ENCODE measurements around the gene JARID2. TPM values are rescaled to one million over a fixed set of nuclear protein-coding genes. Genes with fewer than 3 reads are reported as not detected.

The JARID2 gene
- total RNA-seq, 2 experiments from 2014 or later = 19.0 to 19.5 TPM

DNA sequence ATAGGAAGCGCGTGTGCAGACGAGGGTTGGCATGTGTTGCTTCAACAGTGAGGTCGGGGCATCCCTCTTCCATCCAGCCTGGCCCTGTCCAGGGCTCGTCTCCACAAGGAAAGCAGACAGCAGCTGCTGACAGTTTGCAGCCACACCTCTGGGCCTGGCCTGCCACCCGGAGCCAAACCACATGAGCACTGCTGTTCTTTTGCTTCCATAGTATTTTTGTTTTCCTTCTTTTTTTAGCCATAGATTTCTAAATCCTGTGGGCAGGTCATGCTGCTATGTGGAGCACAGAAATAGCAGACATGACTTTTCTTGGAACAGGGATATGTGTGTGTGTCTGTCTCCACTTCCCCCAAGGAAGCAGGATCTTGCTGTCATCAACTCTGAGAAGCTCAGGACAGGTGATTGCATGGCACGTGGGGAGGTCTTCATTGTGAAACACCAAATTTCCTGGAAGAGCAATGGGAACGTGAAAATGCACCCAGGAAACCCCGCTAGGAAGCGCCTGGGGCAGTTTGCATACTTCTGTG, 249.6 kb downstream of the JARID2 start:
- Histone ChIP-seq H3K9me2 (ENCODE audit: insufficient read depth, low read length) (no peaks in the 10 kb centered on the region), H3K27ac (ENCODE audit: low read depth, low read length, poor library complexity, severe bottlenecking) (no peak overlapping the region), H3K79me2 (ENCODE audit: insufficient read depth, low read depth, low read length) (no peaks in the 10 kb centered on the region), H3K4me1 (ENCODE audit: insufficient read depth, low read length, poor library complexity, severe bottlenecking) (no peaks in the 10 kb centered on the region), H3K36me3 (ENCODE audit: insufficient read depth, low read length) (no peaks in the 10 kb centered on the region), H3K4me3 (ENCODE audit: low read depth, low read length, poor library complexity, severe bottlenecking) (no peak overlapping the region), H4K20me1 (ENCODE audit: insufficient read depth, low read length) (no peaks in the 10 kb centered on the region), H3K4me2 (ENCODE audit: low read length) (no peak overlapping the region), H3K9me3 (ENCODE audit: low read length) (no peaks in the 10 kb centered on the region), H2AFZ (ENCODE audit: low read length) (no peak overlapping the region)
- no peak for DNase-seq (ENCODE audit: low spot score)
- TF ChIP-seq, protein P1, sequence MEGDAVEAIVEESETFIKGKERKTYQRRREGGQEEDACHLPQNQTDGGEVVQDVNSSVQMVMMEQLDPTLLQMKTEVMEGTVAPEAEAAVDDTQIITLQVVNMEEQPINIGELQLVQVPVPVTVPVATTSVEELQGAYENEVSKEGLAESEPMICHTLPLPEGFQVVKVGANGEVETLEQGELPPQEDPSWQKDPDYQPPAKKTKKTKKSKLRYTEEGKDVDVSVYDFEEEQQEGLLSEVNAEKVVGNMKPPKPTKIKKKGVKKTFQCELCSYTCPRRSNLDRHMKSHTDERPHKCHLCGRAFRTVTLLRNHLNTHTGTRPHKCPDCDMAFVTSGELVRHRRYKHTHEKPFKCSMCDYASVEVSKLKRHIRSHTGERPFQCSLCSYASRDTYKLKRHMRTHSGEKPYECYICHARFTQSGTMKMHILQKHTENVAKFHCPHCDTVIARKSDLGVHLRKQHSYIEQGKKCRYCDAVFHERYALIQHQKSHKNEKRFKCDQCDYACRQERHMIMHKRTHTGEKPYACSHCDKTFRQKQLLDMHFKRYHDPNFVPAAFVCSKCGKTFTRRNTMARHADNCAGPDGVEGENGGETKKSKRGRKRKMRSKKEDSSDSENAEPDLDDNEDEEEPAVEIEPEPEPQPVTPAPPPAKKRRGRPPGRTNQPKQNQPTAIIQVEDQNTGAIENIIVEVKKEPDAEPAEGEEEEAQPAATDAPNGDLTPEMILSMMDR (conservative IDR thresholded peaks at IDR 0.05; ENCODE audit: low read length) = no peak
- TF ChIP-seq EZH2phosphoT487 (IDR thresholded peaks at IDR 0.05; ENCODE audit: borderline replicate concordance, low read depth, low read length) = no peak
- no TSS peak for BruUV-seq (replicated peaks)
- ChIA-PET POLR2A (no interaction called here), CTCF (ENCODE audit: unreplicated experiment) (no interaction called here)
- intact Hi-C loops (cut with micrococcal nuclease; ENCODE audit: unreplicated experiment) = no loop called here

DNA sequence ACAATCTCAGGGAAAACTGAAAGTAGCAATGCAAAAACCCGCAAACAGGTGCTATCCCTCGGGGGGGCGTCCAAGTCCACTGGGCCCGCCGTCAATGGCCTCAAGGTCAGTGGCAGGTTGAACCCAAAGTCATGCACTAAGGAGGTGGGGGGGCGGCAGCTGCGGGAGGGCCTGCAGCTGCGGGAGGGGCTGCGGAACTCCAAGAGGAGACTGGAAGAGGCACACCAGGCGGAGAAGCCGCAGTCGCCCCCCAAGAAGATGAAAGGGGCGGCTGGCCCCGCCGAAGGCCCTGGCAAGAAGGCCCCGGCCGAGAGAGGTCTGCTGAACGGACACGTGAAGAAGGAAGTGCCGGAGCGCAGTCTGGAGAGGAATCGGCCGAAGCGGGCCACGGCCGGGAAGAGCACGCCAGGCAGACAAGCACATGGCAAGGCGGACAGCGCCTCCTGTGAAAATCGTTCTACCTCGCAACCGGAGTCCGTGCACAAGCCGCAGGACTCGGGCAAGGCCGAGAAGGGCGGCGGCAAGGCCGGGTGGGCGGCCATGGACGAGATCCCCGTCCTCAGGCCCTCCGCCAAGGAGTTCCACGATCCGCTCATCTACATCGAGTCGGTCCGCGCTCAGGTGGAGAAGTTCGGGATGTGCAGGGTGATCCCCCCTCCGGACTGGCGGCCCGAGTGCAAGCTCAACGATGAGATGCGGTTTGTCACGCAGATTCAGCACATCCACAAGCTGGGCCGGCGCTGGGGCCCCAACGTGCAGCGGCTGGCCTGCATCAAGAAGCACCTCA, 250.7 kb downstream of the JARID2 start:
- H3K9me2 ChIP-seq (ENCODE audit: insufficient read depth, low read length) = no peaks in the 10 kb centered on the region
- no peak for DNase-seq (ENCODE audit: low spot score)
- H3K9me3 ChIP-seq (ENCODE audit: low read length) = no peaks in the 10 kb centered on the region
- H3K27ac ChIP-seq (ENCODE audit: low read depth, low read length, poor library complexity, severe bottlenecking) = no peak overlapping the region
- CTCF ChIA-PET (ENCODE audit: unreplicated experiment) = no interaction called here
- no peaks in the 10 kb centered on the region for H3K4me1 ChIP-seq (ENCODE audit: insufficient read depth, low read length, poor library complexity, severe bottlenecking)
- no peak overlapping the region for H3K4me3 ChIP-seq (ENCODE audit: low read depth, low read length, poor library complexity, severe bottlenecking)
- no peaks in the 10 kb centered on the region for H4K20me1 ChIP-seq (ENCODE audit: insufficient read depth, low read length)
- H3K4me2 ChIP-seq (ENCODE audit: low read length) = no peak overlapping the region
- POLR2A ChIA-PET = no interaction called here
- H2AFZ ChIP-seq (ENCODE audit: low read length) = no peak overlapping the region
- TF ChIP-seq EZH2phosphoT487 (IDR thresholded peaks at IDR 0.05; ENCODE audit: borderline replicate concordance, low read depth, low read length) = no peak
- TF ChIP-seq, protein P1 (conservative IDR thresholded peaks at IDR 0.05; ENCODE audit: low read length) = no peak
- 0 out of 2 replicates have a peak, but pooled peaks cover 3% of the 10 kb centered on the region for H3K36me3 ChIP-seq (ENCODE audit: insufficient read depth, low read length)
- H3K79me2 ChIP-seq (ENCODE audit: insufficient read depth, low read depth, low read length) = no peaks in the 10 kb centered on the region
- no TSS peak for BruUV-seq (replicated peaks)
- intact Hi-C loops (cut with micrococcal nuclease; ENCODE audit: unreplicated experiment) = no loop called here

DNA sequence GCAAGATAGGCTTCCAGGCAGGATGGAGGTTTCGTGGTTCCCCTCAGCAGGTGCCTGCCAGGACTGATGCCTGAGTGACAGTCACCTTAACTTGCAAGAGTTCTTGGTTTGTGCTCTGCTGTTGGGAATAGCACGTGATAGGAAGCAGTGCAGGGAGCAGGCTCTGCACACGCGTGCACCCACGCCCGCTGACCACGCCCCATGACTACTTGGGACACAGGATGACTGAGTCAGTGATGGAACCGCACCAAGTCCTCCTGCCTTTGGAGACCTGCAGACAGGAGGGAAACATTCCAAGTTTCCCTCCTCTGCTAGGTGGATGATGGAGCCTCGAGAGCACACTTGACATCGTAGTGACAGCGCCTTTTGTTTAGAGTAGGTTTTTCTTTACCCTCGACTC, 252.8 kb downstream of the JARID2 start:
- no peak overlapping the region for H2AFZ ChIP-seq (ENCODE audit: low read length)
- H3K4me1 ChIP-seq (ENCODE audit: insufficient read depth, low read length, poor library complexity, severe bottlenecking) = no peaks in the 10 kb centered on the region
- no peak overlapping the region for H3K4me3 ChIP-seq (ENCODE audit: low read depth, low read length, poor library complexity, severe bottlenecking)
- no peak overlapping the region for H3K4me2 ChIP-seq (ENCODE audit: low read length)
- no peak for DNase-seq (ENCODE audit: low spot score)
- intact Hi-C loops (cut with micrococcal nuclease; ENCODE audit: unreplicated experiment) = no loop called here
- no TSS peak for BruUV-seq (replicated peaks)
- H3K27ac ChIP-seq (ENCODE audit: low read depth, low read length, poor library complexity, severe bottlenecking) = no peak overlapping the region
- H3K36me3 ChIP-seq (ENCODE audit: insufficient read depth, low read length) = 0 out of 2 replicates have a peak, but pooled peaks cover 3% of the 10 kb centered on the region
- CTCF ChIA-PET (ENCODE audit: unreplicated experiment) = no interaction called here
- no peaks in the 10 kb centered on the region for H3K9me2 ChIP-seq (ENCODE audit: insufficient read depth, low read length)
- no peak for TF ChIP-seq EZH2phosphoT487 (IDR thresholded peaks at IDR 0.05; ENCODE audit: borderline replicate concordance, low read depth, low read length)
- TF ChIP-seq, protein P1 (conservative IDR thresholded peaks at IDR 0.05; ENCODE audit: low read length) = no peak
- POLR2A ChIA-PET = no interaction called here
- no peaks in the 10 kb centered on the region for H4K20me1 ChIP-seq (ENCODE audit: insufficient read depth, low read length)
- H3K9me3 ChIP-seq (ENCODE audit: low read length) = no peaks in the 10 kb centered on the region
- no peaks in the 10 kb centered on the region for H3K79me2 ChIP-seq (ENCODE audit: insufficient read depth, low read depth, low read length)
